H9 (cell line): ENCODE results near the gene DDIAS. TPM values are rescaled to one million over a fixed set of nuclear protein-coding genes. Genes with fewer than 3 reads are reported as not detected.
A peak's percentile ranks its signal among the peaks of the same experiment; 100 is the strongest.

Source experiments
- DNase-seq: peaks from one replicate; pipeline ENCODE4 v3.0.0-alpha.2; 2017
- H2AFZ ChIP-seq: one replicate; pipeline ENCODE4 v1.6.1; 2013; ENCODE audit warnings: mild to moderate bottlenecking, low read length, control low read depth, moderate library complexity
- H2AK5ac ChIP-seq: 2 replicates; pipeline ENCODE4 v1.6.1; 2013; ENCODE audit warnings: low read length, control low read depth, mixed read lengths; ENCODE audit not compliant: insufficient read length
- H2BK120ac ChIP-seq: one replicate; pipeline ENCODE4 v1.6.1; 2013; ENCODE audit warnings: low read depth, mild to moderate bottlenecking, low read length, control low read depth, inconsistent platforms; ENCODE audit not compliant: poor library complexity, severe bottlenecking
- H2BK12ac ChIP-seq: 2 replicates; pipeline ENCODE4 v1.6.1; 2013; ENCODE audit warnings: low read length, control low read depth, mixed read lengths, low read depth; ENCODE audit not compliant: insufficient read length
- H2BK15ac ChIP-seq: 2 replicates; pipeline ENCODE4 v1.6.1; 2013; ENCODE audit warnings: low read depth, low read length, control low read depth
- H2BK20ac ChIP-seq: one replicate; pipeline ENCODE4 v1.6.1; 2013; ENCODE audit warnings: low read depth, mild to moderate bottlenecking, low read length, control low read depth, inconsistent platforms; ENCODE audit not compliant: poor library complexity, severe bottlenecking
- H2BK5ac ChIP-seq: 2 replicates; pipeline ENCODE4 v1.6.1; 2013; ENCODE audit warnings: low read length, control low read depth, mixed read lengths; ENCODE audit not compliant: insufficient read length
- H3K14ac ChIP-seq: 2 replicates; pipeline ENCODE4 v1.6.1; 2013; ENCODE audit warnings: low read length, control low read depth; ENCODE audit not compliant: insufficient read depth
- H3K18ac ChIP-seq: 2 replicates; pipeline ENCODE4 v1.6.1; 2013; ENCODE audit warnings: low read depth, mild to moderate bottlenecking, mixed read lengths, low read length, control low read depth; ENCODE audit not compliant: insufficient read length
- H3K23ac ChIP-seq: 2 replicates; pipeline ENCODE4 v1.6.1; 2013; ENCODE audit warnings: low read length, control low read depth, mixed read lengths, low read depth; ENCODE audit not compliant: insufficient read length
- H3K23me2 ChIP-seq: 2 replicates; pipeline ENCODE4 v1.6.1; 2013; ENCODE audit warnings: low read depth, mild to moderate bottlenecking, mixed read lengths, low read length, control low read depth; ENCODE audit not compliant: insufficient read length, poor library complexity, severe bottlenecking
- H3K27ac ChIP-seq: 2 replicates; pipeline ENCODE4 v1.5.1; 2013; ENCODE audit warnings: low read length, control low read depth, mixed read lengths, low read depth; ENCODE audit not compliant: insufficient read length
- H3K27me3 ChIP-seq: 2 replicates; pipeline ENCODE4 v1.6.1; 2013; ENCODE audit warnings: low read length, control low read depth, inconsistent platforms; ENCODE audit not compliant: insufficient read depth
- H3K4ac ChIP-seq: 2 replicates; pipeline ENCODE4 v1.6.1; 2013; ENCODE audit warnings: low read depth, mild to moderate bottlenecking, control low read depth, inconsistent platforms, low read length, moderate library complexity
- H3K4me1 ChIP-seq: 2 replicates; pipeline ENCODE4 v1.6.1; 2013; ENCODE audit warnings: low read length, control low read depth, inconsistent platforms; ENCODE audit not compliant: insufficient read depth
- H3K4me2 ChIP-seq: 2 replicates; pipeline ENCODE4 v1.6.1; 2013; ENCODE audit warnings: low read length, control low read depth, mixed read lengths; ENCODE audit not compliant: insufficient read length, insufficient read depth
- H3K56ac ChIP-seq: 2 replicates; pipeline ENCODE4 v1.6.1; 2013; ENCODE audit warnings: low read depth, mild to moderate bottlenecking, mixed read lengths, low read length, control low read depth; ENCODE audit not compliant: insufficient read length
- H3K79me1 ChIP-seq: 2 replicates; pipeline ENCODE4 v1.6.1; 2013; ENCODE audit warnings: low read depth, mild to moderate bottlenecking, moderate library complexity, low read length, control low read depth, inconsistent platforms; ENCODE audit not compliant: insufficient read depth, poor library complexity, severe bottlenecking
- H3K79me2 ChIP-seq: 2 replicates; pipeline ENCODE4 v1.6.1; 2013; ENCODE audit warnings: low read length, control low read depth, inconsistent platforms; ENCODE audit not compliant: insufficient read depth
- H3K9ac ChIP-seq: 2 replicates; pipeline ENCODE4 v1.6.1; 2013; ENCODE audit warnings: low read length, control low read depth, mixed read lengths; ENCODE audit not compliant: insufficient read length; ENCODE audit errors: extremely low read depth
- H3K9me3 ChIP-seq: one replicate; pipeline ENCODE4 v1.6.1; 2013; ENCODE audit warnings: low read depth, low read length, inconsistent platforms; ENCODE audit not compliant: control insufficient read depth
- H3T11ph ChIP-seq: one replicate; pipeline ENCODE4 v1.6.1; 2013; ENCODE audit warnings: mild to moderate bottlenecking, low read length, control low read depth, inconsistent platforms
- H4K20me1 ChIP-seq: one replicate; pipeline ENCODE4 v1.6.1; 2013; ENCODE audit not compliant: control insufficient read depth, insufficient read length, insufficient read depth
- H4K5ac ChIP-seq: 2 replicates; pipeline ENCODE4 v1.6.1; 2013; ENCODE audit warnings: low read depth, mild to moderate bottlenecking, mixed read lengths, low read length, control low read depth; ENCODE audit not compliant: insufficient read length
- H4K8ac ChIP-seq: replicated peaks from 2 replicates; pipeline ENCODE4 v1.6.1; 2013; ENCODE audit warnings: low read length, control low read depth, mixed read lengths, low read depth; ENCODE audit not compliant: insufficient read length
- H4K91ac ChIP-seq: 2 replicates; pipeline ENCODE4 v1.6.1; 2013; ENCODE audit warnings: low read depth, mild to moderate bottlenecking, moderate library complexity, mixed read lengths, low read length, control low read depth; ENCODE audit not compliant: insufficient read length
- H3K27ac Mint-ChIP-seq, 3 experiments: 2 replicates in 2 of 3; 3 replicates in 1 of 3; pipeline ENCODE4 v1.8.0; 2020 to 2021; ENCODE audit warnings: mixed read lengths in 3 of 3, mild to moderate bottlenecking in 1 of 3, moderate library complexity in 1 of 3
- H3K27me3 Mint-ChIP-seq: 2 replicates; pipeline ENCODE4 v1.8.0; 2021; ENCODE audit warnings: low read depth, mild to moderate bottlenecking, moderate library complexity, mixed read lengths
- H3K36me3 Mint-ChIP-seq, 3 experiments: 2 replicates in 2 of 3; 3 replicates in 1 of 3; pipeline ENCODE4 v1.8.0; 2020 to 2021; ENCODE audit warnings: low read depth in 3 of 3, mixed read lengths in 3 of 3; ENCODE audit not compliant: insufficient read depth in 1 of 3
- H3K4me1 Mint-ChIP-seq, 2 experiments: 2 replicates each; pipeline ENCODE4 v1.8.0; 2020; ENCODE audit warnings: mixed read lengths in 2 of 2
- H3K4me3 Mint-ChIP-seq, 2 experiments: 2 replicates in 1 of 2; 3 replicates in 1 of 2; pipeline ENCODE4 v1.8.0; 2020 to 2021; ENCODE audit warnings: mild to moderate bottlenecking in 2 of 2, mixed read lengths in 2 of 2, moderate library complexity in 1 of 2
- H3K9me3 Mint-ChIP-seq, 2 experiments: 2 replicates in 1 of 2; 3 replicates in 1 of 2; pipeline ENCODE4 v1.8.0; 2020; ENCODE audit warnings: mild to moderate bottlenecking in 2 of 2, mixed read lengths in 2 of 2, moderate library complexity in 1 of 2
- WGBS: extraction: QIAGEN DNeasy Blood & Tissue Kit; methylation state at CpG from one replicate; pipeline ENCODE4 v1.1.7; 2013; ENCODE audit warnings: missing lambda C conversion rate, low lambda C conversion rate, mixed read lengths; ENCODE audit not compliant: insufficient read length; ENCODE audit errors: extremely low coverage; 5-methylcytosine and 5-hydroxymethylcytosine counted together
- total RNA-seq: library from RNA; stranded (reverse); gene quantifications from 2 replicates; pipeline ENCODE4 v1.2.1, GENCODE V29; 2021
- TF ChIP-seq, protein P1 (sequence below): fragments of 200-600 bp; sonication (generic); conservative IDR thresholded peaks from 3 replicates; pipeline ENCODE4 v1.8.0; 2021; ENCODE audit warnings: antibody characterized with exemption, mild to moderate bottlenecking

Gene DDIAS
- total RNA-seq, 1 experiment from 2014 or later: 18.6 TPM

GRCh38 chr11:82858133-82858532, 43.4 kb upstream of the DDIAS start:
- Histone ChIP-seq H2BK5ac (no peak overlapping the region), H3K18ac (no peak overlapping the region), H4K91ac (no peak overlapping the region), H2BK120ac (no peak overlapping the region), H4K8ac (no peak overlapping the region), H2AFZ (no peak overlapping the region), H4K5ac (no peak overlapping the region), H3K9ac (no peak overlapping the region), H2BK12ac (no peak overlapping the region), H3K4me2 (no peak overlapping the region), H3K79me1 (no peaks in the 10 kb centered on the region), H4K20me1 (no peaks in the 10 kb centered on the region), H3K23ac (no peak overlapping the region), H3K4ac (no peak overlapping the region), H3K9me3 (no peaks in the 10 kb centered on the region), H3T11ph (no peak overlapping the region), H2BK15ac (no peak overlapping the region), H3K27me3 (no peaks in the 10 kb centered on the region), H2BK20ac (no peak overlapping the region), H3K23me2 (no peaks in the 10 kb centered on the region), H3K79me2 (no peaks in the 10 kb centered on the region; the same call in 1 of the 2 replicates), H2AK5ac (no peak overlapping the region), H3K14ac (no peak overlapping the region), H3K56ac (no peak overlapping the region), H3K27ac (no peak overlapping the region), H3K4me1 (no peaks in the 10 kb centered on the region)
- H3K9me3 Mint-ChIP-seq: no peaks in the 10 kb centered on the region
- DNase-seq: no peak
- no peaks in the 10 kb centered on the region for H3K4me1 Mint-ChIP-seq
- H3K27ac Mint-ChIP-seq: peak overlapping the region in 2 of 3 experiments; percentile 40 to 73; a peak in 2 of 7 replicates
- H3K27me3 Mint-ChIP-seq: no peaks in the 10 kb centered on the region
- TF ChIP-seq, protein P1, sequence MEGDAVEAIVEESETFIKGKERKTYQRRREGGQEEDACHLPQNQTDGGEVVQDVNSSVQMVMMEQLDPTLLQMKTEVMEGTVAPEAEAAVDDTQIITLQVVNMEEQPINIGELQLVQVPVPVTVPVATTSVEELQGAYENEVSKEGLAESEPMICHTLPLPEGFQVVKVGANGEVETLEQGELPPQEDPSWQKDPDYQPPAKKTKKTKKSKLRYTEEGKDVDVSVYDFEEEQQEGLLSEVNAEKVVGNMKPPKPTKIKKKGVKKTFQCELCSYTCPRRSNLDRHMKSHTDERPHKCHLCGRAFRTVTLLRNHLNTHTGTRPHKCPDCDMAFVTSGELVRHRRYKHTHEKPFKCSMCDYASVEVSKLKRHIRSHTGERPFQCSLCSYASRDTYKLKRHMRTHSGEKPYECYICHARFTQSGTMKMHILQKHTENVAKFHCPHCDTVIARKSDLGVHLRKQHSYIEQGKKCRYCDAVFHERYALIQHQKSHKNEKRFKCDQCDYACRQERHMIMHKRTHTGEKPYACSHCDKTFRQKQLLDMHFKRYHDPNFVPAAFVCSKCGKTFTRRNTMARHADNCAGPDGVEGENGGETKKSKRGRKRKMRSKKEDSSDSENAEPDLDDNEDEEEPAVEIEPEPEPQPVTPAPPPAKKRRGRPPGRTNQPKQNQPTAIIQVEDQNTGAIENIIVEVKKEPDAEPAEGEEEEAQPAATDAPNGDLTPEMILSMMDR: no peak
- no CpG with 5 or more reads among the region's 2 CpGs for WGBS
- peaks cover 0 to 5% (median 2%) of the 10 kb centered on the region in 3 experiments; a peak in 3 of 7 replicates for H3K36me3 Mint-ChIP-seq
- H3K4me3 Mint-ChIP-seq: no peak overlapping the region
